Putamen (tissue), 1 donor: Measurements from ENCODE around the gene ACD.

ENCODE experiments used
- DNase-seq: peaks from one replicate; pipeline ENCODE4 v3.0.0-alpha.2; 2016; ENCODE audit warnings: low spot score

Gene ACD

DNA sequence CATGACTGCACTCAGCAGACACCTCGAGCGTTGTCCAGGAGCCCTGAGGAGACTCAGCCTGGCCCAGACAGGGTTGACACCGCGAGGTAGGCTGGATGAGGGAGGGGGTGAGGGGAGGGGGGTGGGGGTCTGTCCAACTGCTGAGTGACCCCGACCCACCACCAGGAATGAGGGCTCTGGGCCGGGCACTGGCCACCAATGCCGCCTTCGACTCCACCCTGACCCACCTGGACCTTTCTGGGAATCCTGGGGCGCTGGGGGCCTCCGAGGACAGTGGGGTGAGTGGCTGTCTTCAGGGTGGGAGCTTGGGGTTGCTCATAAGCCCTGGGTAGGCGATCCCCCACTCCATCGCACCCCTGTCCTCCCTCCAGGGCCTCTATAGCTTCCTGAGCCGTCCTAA, 12.4 kb downstream of the ACD start:
- no peak for DNase-seq

DNA sequence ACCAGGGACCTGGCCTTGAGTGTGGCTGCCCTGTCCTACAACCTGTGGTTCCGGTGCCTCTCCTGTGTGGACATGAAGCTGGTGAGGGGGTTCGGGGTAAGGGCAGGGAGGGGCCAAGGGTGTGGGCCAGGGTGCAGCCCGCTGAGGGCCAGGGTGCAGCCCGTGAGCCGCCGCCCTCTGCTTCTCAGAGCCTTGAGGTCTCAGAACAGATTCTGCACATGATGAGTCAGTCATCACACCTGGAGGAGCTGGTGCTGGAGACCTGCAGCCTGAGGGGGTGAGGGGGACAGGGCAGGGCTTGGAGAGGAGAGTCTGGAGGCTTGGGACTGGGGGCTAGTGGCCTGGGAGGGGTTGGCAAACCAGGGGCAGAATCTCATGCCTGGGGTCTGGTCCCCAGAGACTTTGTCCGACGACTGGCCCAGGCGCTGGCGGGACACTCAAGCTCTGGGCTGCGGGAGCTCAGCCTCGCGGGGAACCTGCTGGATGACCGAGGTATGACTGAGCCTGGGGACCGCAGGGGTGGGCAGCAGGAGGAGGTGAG, 12.9 kb downstream of the ACD start:
- DNase-seq: no peak

DNA sequence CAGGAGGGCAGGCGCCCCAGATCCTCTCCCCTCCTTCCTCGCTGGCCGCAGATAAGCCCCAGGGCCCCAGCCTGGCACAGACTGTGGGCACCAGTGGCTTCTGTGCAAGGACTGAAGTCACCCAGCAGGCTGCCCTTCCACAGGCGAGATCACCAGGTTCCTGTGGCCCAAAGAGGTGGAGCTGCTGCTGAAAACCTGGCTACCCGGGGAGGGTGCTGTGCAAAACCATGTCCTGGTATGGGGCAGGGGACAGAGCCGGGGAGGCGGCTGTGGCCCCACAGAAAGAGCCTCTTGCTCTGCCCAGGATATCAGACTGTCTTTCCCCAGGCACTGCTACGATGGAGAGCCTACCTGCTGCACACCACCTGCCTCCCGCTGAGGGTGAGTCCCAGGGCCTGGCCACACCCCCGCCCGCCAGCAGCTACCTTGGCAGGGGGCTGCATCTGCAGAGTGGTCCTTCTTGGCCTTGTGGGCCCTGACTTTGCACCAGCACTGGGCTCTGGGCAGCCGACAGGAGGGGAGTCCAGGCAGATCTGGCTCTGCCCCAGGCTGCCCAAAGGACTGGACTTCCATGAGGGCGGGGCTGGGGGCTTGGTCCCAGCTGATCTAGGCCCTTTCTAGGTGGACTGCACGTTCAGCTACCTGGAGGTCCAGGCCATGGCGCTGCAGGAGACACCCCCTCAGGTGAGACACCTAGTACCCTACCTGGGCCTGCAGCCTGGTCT, 14.5 kb downstream of the ACD start:
- no peak for DNase-seq

DNA sequence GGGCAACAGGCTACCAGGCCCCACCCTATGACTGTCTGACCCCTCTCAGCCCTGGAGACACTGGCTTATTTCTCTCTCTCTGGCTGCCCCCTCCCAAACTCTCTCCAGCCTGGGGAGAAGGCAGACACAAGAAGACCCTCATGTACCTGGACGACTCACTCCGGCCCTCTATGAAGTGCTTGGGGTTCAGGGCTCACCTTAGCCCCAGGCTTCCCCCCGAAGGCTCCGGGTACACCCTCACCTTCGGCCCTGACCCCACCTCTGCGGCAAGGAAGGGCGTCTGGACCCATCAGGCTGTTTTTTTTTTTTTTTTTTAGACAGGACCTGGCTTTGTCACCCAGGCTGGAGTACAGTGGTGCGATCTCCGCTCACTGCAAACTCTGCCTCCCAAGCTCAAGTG, 16.0 kb downstream of the ACD start:
- DNase-seq: no peak

DNA sequence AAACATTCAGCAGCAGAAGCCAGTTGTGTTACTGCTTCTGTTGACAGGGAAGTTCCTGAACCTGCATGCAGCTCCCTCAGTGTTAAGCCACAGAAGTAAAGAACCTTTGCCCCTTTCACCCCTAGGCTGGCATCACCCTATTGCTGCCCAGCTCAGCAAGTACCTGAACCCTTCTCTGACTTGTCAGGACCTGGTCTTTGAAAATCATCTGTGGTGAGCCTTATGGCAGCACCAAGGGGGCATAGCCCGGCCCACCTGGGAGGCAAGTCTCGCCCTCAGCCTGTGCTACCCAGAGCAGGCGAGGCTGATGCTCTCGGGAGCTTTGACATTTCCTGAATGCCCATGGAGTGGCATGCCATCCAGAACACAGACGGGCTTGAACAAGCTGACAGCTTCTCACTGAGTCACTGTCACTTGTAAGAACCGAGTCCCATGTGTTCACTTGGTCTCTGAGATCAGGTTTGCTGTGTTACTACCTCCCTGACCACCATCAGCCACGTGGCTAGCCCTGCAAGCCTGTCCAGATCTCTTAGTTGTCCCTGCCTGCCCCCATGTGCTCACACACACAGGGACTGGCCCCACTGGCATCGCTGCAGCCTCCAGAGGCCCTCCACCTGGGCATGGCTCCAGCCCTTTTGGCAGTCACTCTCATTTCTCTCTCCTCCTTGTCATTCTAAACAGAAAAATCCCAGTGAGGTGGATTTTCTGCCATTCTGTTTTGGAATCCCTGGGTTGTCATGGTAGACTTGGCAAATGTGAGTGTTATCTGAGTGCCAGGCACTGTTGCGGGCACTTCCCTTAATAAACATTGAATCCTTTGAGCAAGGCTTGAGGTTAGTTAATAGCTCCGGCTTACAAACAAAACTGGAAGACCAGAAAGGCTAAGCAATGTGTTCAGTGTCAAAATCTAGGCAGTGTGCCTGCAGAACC, 18.0 kb downstream of the ACD start:
- DNase-seq: peak; percentile 78

DNA sequence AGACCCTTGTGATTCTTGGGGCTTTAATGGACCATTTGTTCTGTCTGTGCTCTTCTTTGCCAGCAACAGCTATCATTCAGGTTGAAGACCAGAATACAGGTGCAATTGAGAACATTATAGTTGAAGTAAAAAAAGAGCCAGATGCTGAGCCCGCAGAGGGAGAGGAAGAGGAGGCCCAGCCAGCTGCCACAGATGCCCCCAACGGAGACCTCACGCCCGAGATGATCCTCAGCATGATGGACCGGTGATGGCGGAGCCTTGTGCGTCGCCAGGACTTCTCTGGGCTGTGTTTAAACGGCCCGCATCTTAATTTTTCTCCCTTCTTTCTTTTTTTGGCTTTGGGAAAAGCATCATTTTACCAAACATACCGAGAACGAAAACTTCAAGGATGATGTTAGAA, 22.4 kb downstream of the ACD start:
- DNase-seq: no peak

DNA sequence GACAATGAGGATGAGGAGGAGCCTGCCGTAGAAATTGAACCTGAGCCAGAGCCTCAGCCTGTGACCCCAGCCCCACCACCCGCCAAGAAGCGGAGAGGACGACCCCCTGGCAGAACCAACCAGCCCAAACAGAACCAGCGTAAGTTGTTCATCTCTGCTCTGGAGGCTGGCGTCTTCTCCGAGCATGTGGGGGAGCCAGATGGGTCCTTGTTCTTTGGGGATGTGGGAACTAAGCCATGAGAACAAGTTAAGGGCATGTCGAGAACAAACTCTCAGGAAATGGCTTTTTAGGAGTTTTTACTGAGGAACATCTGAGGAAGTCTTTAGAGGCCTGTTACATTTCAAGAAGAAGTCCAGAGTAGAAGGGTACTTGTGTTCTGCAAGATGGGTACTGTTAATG, 23.3 kb downstream of the ACD start:
- DNase-seq: no peak

DNA sequence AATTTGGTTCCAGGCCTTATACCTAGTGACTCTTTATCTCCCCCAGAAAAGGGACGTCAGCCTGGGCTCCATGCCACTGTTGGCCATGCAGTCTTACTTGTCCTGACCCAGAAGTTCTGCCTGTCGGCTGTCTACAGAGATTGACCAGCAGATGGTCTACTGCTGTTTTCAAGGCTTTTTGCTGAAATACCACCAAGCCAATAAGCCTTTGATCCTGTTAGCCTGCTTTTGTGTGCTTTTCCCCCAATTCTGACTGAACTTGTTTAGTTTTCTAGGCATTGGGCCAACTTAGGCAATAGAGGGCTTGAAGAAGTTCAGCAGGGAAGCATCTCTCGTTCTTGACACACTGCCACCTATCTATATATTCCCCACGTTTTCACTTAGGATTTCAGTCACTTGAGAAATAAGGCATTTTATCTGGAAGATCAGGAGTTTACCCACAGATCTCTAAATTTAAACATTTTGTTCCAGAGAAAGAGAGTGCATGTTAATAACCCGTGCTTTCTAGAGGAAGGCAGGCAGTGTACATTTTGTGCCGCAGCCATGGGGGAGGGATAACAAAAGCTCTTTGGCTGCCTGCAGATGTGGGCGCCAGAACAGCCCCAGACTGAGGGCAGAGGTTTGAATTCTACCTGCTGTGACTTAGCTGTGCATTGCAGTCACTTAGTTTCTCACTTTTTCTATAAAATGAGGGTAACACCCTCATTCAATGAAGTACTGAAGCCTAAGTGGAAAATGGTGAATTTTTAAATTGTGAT, 27.5 kb downstream of the ACD start:
- DNase-seq: peak; percentile 73

DNA sequence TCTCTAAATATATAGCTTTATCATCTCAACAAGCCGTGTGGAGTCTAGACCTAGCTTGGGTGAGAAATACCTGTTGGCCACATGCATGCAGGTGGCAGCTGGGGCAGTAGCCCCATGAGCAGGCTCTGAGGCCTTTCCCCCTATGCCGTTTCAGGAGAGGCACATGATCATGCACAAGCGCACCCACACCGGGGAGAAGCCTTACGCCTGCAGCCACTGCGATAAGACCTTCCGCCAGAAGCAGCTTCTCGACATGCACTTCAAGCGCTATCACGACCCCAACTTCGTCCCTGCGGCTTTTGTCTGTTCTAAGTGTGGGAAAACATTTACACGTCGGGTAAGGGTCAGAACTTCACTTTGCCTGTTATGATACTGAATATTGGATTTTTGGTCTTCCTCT, 31.8 kb downstream of the ACD start:
- DNase-seq: no peak

DNA sequence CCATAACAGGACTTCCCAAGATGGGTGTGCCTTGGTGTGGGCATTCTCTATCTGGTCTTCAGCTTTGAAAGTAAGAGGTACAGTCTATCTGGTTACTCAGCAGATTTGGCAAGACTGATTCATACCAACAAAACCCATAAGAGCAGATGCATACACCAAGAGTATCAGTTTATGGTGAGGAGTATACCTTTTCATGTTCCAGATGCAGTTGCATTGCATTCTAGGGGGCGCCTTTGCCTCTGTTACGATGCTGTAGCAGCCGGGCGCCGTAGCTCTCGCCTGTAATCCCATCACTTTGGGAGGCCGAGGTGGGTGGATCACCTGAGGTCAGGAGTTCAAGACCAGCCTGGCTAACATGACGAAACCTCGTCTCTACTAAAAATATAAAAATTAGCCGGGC, 46.3 kb downstream of the ACD start:
- DNase-seq: no peak

DNA sequence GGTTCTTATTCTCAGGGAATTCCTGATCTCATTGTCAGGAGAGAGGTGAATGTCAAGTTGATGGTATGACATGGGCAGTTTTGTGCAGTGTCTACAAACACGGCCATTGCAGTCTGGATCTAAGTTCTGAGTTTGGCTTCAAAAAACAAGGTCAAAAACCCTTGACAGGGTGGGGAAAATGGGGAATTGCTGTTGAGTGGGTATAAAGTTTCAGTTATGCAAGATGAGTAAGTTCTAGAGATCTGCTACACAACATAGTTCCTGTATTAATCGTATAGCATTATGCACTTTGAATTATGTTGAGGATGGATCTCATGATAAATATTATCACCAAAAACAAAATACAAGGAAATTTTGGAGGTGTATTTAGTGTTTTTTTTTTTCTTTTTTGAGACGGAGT, 51.7 kb downstream of the ACD start:
- no peak for DNase-seq
